Inflammatory macrophage treated with lipopolysaccharide for 1 hour (primary cell): ENCODE measurements around the gene HSD17B14.
A peak's percentile ranks its signal among the peaks of the same experiment; 100 is the strongest.

ENCODE experiments used
- DNase-seq, 2 donors: peaks; one replicate each; pipeline ENCODE4 v3.0.0-alpha.2; 2020 to 2022

HSD17B14 gene

DNA sequence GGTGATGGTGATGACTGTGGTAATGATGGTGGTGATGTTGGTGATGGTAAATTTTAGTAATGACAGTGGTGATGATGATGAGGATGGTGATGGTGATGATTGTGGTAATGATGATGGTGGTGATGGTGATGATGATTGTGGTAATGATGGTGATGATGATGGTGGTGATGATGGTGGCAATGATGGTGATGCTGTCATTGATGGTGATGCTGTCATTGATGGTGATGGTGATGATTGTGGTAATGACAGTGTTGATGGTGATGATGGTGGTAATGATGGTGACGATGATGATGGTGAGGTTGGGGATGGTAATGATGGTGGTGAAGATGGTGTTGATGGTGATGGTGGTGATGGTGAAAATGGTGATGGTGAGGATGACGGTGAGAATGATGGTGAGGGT lies 13.8 kb downstream of the HSD17B14 start:
- no peak for DNase-seq

DNA sequence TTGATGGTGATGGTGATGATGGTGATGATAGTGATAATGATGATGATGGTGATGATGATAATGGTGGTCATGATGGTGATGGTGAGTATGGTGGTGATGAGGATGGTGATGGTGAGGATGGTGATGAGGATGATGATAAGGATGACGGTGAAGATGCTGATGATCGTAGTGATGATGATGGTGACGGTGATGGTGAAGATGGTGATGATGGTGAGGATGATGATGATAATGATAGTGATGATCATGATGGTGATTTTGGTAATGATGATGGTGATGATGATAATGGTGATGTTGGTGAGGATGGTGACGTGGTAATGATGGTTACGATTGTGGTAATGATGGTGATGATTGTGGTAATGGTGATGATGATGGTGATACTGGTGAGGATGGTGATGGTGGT lies 14.7 kb downstream of the HSD17B14 start:
- DNase-seq, result no peak

DNA sequence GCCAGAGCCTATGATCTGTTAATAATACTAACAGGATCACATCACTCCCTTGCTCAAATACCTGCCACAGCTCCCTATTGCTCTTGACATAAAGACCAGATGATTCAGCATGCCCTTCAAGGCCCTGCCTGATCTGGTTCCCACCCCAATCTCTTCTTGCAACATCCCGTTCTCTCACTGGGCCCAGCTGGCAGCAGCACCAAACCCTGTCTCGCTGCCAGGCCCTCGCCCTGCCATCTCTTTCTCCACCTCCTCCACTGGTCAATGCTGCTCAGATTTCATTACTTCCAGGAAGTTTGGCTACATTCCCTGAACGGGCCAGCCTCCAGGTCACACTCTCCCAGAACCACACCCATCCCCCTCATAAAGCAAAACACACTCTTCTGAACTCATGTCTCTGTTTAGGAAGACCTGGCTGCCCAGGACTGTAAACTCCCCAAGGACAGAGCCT lies 16.9 kb downstream of the HSD17B14 start:
- DNase-seq, result no peak

DNA sequence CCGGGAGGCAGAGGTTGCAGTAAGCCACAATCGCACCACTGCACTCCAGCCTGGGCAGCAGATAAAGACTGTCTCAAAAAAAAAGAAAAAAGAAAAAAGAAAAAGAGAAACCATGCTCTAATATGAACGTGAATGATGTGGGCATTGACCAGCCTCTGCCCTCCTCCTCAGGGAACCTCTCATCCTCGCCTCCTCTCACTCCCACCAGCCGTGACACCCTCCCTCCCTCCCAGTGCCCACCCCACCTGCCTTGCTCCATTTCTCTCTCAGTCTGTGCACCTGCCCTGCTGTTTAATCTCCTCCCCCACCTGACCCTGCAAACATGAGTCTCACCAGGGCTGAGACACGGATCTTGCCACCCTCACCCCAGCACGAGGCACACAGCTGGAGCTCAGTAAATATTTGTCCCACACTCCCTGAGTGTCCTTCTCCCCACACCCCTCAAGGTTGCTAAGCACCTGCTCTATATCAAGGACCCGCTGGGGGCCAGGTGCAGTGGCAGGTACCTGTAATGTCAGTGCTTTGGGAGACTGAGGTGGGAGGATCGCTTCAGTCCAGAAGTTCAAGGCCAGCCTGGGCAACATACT lies 18.0 kb downstream of the HSD17B14 start:
- no peak for DNase-seq

GRCh38 chr19:48817585-48818124 lies 18.6 kb downstream of the HSD17B14 start:
- DNase-seq, result no peak

DNA sequence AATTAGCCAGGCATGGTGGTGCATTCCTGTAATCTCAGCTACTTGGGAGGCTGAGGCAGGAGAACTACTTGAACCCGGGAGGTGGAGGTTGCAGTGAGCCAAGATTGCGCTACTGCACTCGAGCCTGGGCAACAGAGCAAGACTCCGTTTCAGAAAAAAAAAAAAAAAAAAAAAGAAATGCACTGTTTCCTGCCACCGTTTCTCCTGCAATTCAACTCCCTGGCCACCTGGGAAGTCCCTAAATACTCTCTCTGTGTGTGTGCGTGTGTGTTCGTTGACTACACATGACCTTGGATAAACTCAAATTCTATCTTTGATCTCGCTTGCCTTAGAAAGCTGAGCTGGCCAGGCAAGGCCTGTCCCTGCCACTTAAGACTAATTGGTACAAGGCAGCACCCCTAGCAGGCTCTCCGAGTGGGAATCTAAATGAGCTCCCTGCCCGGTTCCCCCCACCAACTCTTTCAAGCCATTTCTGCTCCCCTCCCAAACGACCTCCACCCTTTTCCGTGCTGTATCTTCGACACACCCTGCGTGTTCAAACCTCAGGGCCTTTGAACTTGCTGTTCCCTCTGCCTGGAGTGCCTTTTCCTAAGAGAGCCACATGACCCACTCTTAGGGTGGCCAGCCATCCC lies 20.3 kb downstream of the HSD17B14 start:
- no peak for DNase-seq

- no peak for DNase-seq
These were observed 21.4 kb downstream of the HSD17B14 start for GRCh38 chr19:48814895-48815294.

- no peak for DNase-seq
These were observed 23.0 kb downstream of the HSD17B14 start for GRCh38 chr19:48813123-48813913.

- peak; percentile 41 to 53 for DNase-seq
These were observed 24.0 kb downstream of the HSD17B14 start for GRCh38 chr19:48812094-48812929.

GRCh38 chr19:48810151-48810550 lies 26.1 kb downstream of the HSD17B14 start:
- DNase-seq, result no peak

DNA sequence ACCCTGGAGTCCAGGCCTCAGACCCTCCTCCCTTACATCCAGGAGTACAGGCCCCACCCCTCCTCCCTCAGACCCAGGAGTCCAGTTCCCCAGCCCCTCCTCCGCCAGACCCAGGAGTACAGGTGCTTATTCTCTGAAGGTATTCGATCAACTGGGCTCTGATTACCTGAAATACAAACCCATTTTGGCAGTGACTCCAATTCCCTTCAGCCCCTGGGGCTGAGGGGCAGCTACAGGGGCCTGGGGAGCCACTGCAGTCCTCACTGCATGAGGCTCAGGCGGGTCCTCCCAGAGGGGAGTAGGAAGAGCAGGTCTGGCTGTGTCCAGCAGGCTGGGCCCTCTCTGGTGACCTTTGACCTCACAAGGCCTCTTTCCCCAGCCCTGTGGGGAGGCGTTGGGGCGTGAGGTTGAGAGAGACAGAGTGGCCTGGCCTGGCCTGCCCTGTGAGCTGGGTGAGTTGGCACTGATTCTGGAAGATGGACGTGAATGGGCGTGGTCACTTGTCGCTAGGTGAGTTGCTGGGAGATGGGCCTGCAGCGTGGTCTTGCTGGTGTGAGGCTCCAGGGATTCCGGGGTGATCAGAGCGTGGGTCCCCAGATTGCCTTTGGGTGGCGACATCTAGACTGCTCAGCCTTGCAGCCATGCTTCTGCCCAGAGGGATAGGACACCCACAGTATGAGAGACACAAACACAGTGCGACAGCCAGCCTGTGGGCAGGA lies 28.5 kb downstream of the HSD17B14 start:
- DNase-seq, result no peak

- no peak for DNase-seq
These were observed 29.3 kb downstream of the HSD17B14 start for GRCh38 chr19:48806818-48807589.

DNA sequence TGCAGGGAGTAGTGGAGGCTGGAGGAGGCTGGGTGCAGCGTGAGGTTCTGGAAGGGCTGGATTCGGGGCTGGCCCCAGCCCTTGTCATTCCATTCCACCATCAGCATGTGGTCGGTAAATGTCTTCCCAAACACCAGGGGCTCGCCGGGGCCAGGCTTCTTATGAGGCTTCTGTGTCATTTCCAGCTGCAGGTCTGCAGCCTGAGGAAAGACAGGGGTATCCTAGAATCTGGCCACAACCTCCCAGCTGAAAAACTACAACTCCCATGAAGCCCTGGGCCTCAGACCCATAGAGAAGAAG lies 29.8 kb downstream of the HSD17B14 start:
- DNase-seq, result peak; percentile 29 to 45

GRCh38 chr19:48805452-48805851 lies 30.8 kb downstream of the HSD17B14 start:
- no peak for DNase-seq

DNA sequence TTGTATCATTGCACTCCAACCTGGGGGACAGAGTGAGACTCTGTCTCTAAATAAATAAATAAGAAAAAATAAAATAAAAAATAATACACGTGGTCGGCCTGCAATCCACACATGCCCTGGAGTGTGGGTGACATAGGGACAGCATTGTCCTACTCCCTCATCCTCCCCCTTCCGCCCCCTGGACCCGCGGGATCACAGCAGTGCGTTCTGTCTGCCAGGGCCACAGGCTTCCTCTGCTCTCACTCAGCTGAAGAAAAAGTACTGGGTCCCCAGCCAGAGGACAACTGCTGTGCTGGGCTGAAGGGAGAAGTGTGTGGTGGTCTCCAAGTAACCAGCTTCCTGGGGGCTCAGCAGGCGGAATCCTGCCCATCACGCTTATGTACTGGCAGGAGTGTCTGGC lies 31.8 kb downstream of the HSD17B14 start:
- DNase-seq, result no peak

- DNase-seq, result no peak
These were observed 33.7 kb downstream of the HSD17B14 start for GRCh38 chr19:48802623-48803022.

DNA sequence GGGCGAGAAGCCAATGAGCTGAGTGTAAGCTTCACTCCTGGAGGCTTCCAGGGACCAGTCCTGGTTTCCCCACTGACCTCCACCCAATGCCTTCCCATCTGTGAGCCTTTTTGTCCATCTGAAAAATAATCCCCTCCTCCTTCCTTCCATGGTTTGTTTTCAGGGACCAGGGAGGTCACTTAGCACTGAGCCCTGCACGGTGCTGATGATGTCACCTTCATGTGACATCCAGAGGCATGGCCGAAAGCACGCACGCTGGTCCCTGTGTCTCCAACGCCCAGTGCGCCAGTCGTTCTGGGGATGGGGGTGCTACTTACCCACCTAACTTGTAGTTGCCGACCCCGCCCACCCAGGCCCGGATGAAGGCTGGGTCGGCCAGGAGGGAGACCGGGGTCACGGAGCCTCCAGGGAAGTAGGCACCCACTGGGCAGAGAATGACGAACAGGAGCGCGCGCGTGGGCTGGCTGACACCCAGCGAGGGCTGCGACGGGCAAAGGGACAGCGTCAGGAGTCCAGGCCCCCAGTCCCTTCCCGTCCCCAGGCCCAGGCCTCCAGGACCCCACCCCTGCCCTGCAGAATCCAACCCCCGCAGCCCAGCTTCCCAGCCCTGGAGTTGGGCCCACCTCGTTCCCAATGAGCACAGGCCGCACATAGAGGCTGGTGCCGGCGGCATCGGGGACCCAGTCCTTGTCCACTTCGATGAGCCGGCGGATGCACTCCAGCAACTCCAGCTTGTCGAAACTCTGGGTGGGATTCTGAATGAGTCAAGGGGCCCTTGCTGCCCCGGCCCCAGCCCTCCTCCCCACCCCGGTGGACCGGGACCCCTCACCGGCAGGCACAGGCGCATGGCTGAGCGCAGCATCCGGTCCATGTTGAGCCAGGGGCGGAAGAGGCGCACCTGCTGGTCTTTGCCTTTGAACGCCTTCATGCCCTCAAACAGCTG lies 36.7 kb downstream of the HSD17B14 start:
- no peak for DNase-seq

- no peak for DNase-seq
These were observed 37.4 kb downstream of the HSD17B14 start for GRCh38 chr19:48798937-48799336.

GRCh38 chr19:48797103-48797502 lies 39.2 kb downstream of the HSD17B14 start:
- no peak for DNase-seq

DNA sequence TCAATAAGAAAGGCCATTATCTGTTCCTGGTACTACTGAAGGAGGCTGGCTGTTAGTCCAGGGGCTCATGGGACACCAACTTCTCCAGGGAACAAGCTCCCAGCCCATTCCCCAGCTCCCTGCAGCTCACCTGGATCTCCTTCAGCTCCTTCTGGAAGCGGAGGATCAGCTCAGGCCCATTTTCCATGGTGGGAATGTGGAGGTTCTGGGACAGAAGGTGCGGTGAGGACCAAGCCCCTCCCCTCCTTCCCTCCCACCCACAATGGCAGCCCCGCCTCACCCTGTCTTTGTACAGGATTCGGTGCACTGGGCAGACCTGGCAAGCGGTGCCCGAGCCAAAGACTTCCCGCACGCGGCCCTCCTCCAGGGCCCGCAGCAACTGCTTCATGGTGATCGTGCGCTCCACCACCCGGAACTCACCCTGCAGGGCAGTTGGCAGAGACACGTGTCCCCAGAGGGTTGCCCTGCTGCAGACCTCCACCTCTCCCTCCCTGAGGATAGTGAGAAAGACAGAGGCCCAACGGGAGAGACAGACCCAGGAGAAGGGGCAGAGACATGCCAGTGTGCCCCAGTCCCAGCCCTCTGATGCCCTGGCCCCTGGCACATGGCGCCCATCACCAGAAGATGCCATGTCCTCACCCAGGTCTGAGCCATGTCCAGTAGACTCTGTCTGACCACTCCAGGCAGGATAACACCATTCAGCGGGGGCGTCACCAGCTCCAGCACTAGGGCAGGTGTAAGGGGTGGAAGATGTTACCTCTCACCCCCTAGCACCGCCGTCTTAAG lies 39.8 kb downstream of the HSD17B14 start:
- no peak for DNase-seq
